Sigmoid colon (tissue), 7 donors: ENCODE data around the gene MKI67. TPM values are rescaled to one million over a fixed set of nuclear protein-coding genes. Genes with fewer than 3 reads are reported as not detected.
A peak's percentile ranks its signal among the peaks of the same experiment; 100 is the strongest.

Source experiments
- DNase-seq: peaks from one replicate; pipeline ENCODE4 v3.0.0-alpha.2; 2019
- H3K27ac ChIP-seq, 4 donors: fragments of 200-600 bp; sonication (generic); one replicate each; pipeline ENCODE4 v1.5.1; 2016 to 2019; ENCODE audit warnings: mild to moderate bottlenecking in 1 of 4
- H3K27me3 ChIP-seq, 3 donors: fragments of 200-600 bp; sonication (generic); one replicate each; pipeline ENCODE4 v1.5.1; 2019; ENCODE audit warnings: mild to moderate bottlenecking in 1 of 3
- H3K36me3 ChIP-seq, 4 donors: fragments of 200-600 bp; sonication (generic); one replicate each; pipeline ENCODE4 v1.5.1; 2016 to 2019
- H3K4me1 ChIP-seq, 4 donors: fragments of 200-600 bp; sonication (generic); one replicate each; pipeline ENCODE4 v1.5.1; 2017 to 2019
- H3K4me3 ChIP-seq, 4 donors: fragments of 200-600 bp; sonication (generic); one replicate each; pipeline ENCODE4 v1.5.1; 2017 to 2019; ENCODE audit warnings: mild to moderate bottlenecking in 2 of 4, moderate library complexity in 1 of 4
- H3K9me3 ChIP-seq, 4 donors: fragments of 200-600 bp in 3 of 4; sonication (generic) in 3 of 4; one replicate each; pipeline versions ENCODE4 v1.5.1 to v1.6.1; 2013 to 2019
- CTCF ChIP-seq, 4 experiments: fragments of 450-650 bp in 3 of 4; fragments of 200-600 bp in 1 of 4; IDR thresholded peaks; one replicate each; pipeline ENCODE4 v1.5.1; 2016 to 2019; ENCODE audit warnings: antibody characterized with exemption in 4 of 4, mild to moderate bottlenecking in 3 of 4, moderate library complexity in 2 of 4
- EP300 ChIP-seq, 4 donors: sonication (generic); formaldehyde crosslinking; IDR thresholded peaks; one replicate each; pipeline ENCODE4 v1.6.1; 2017; ENCODE audit warnings: antibody characterized with exemption in 4 of 4
- POLR2A ChIP-seq, 2 donors: fragments of 450-650 bp; IDR thresholded peaks; one replicate each; pipeline ENCODE4 v1.6.1; 2016; ENCODE audit warnings: antibody characterized with exemption in 2 of 2, mild to moderate bottlenecking in 2 of 2, moderate library complexity in 2 of 2
- POLR2AphosphoS5 ChIP-seq, 4 donors: sonication (generic); formaldehyde crosslinking; IDR thresholded peaks; one replicate each; pipeline ENCODE4 v1.6.1; 2017; ENCODE audit warnings: antibody characterized with exemption in 4 of 4
- WGBS, 2 donors: extraction: QIAGEN DNeasy Blood & Tissue Kit; methylation state at CpG; one replicate each; pipeline ENCODE4 v1.1.7; 2013; 5-methylcytosine and 5-hydroxymethylcytosine counted together
- intact Hi-C: fragments of 100-400 bp; cut with DNase I; formaldehyde crosslinking; loops from one replicate; pipeline ENCODE4 v1.15.1; 2023
- polyA plus RNA-seq, 3 donors: library from polyadenylated mRNA; stranded (reverse); fragments of 200-250 nt; gene quantifications; one replicate each; pipeline ENCODE4 v1.2.3, GENCODE V29; 2013
- total RNA-seq, 4 donors: library from RNA; depleted of rRNA; stranded (reverse); fragments of >200 nt; gene quantifications; one replicate each; pipeline ENCODE4 v1.1.0, GENCODE V29; 2016
- donor health status: healthy with polysubstance abuse.
- donor health status: Bipolar disorder and iron deficiency.
- donor health status: healthy.

Gene MKI67
- total and polyA plus RNA-seq, 7 donors: 0.49 to 29.0 (median 1.2) TPM

GRCh38 chr10:128066870-128067382 is 59.3 kb downstream of the MKI67 start:
- TF ChIP-seq CTCF (IDR thresholded peaks at IDR 0.05) (no peak), EP300 (IDR thresholded peaks at IDR 0.05) (no peak), POLR2A (IDR thresholded peaks at IDR 0.05) (no peak), POLR2AphosphoS5 (IDR thresholded peaks at IDR 0.05) (no peak)
- no peak for DNase-seq
- Histone ChIP-seq H3K4me3 (no peak overlapping the region), H3K36me3 (peaks cover 0 to 28% (median 3%) of the 10 kb centered on the region in 4 donors), H3K9me3 (no peaks in the 10 kb centered on the region), H3K27ac (no peak overlapping the region), H3K4me1 (peaks cover 0 to 23% (median 9%) of the 10 kb centered on the region in 4 donors), H3K27me3 (peaks cover 0 to 6% (median 0%) of the 10 kb centered on the region in 3 donors)
- WGBS, 2 donors: 85 to 95% methylated on average over 13 of the region's 13 CpGs
- intact Hi-C loops: no loop called here

- peaks cover 0 to 26% (median 3%) of the 10 kb centered on the region in 4 donors for H3K36me3 ChIP-seq
- TF ChIP-seq EP300 (IDR thresholded peaks at IDR 0.05) (no peak), POLR2AphosphoS5 (IDR thresholded peaks at IDR 0.05) (no peak), POLR2A (IDR thresholded peaks at IDR 0.05) (no peak), CTCF (IDR thresholded peaks at IDR 0.05) (no peak)
These were observed 60.2 kb downstream of the MKI67 start for GRCh38 chr10:128065881-128066534.

GRCh38 chr10:128064970-128065580 is 61.1 kb downstream of the MKI67 start:
- Histone ChIP-seq H3K4me3 (no peak overlapping the region), H3K36me3 (peaks cover 0 to 17% (median 3%) of the 10 kb centered on the region in 4 donors), H3K9me3 (no peaks in the 10 kb centered on the region), H3K27ac (peak overlapping the region; percentile 57 to 73 (median 68)), H3K27me3 (peaks cover 0 to 6% (median 0%) of the 10 kb centered on the region in 3 donors), H3K4me1 (peaks cover 0 to 23% (median 9%) of the 10 kb centered on the region in 4 donors)
- DNase-seq: peak; percentile 84
- WGBS, 2 donors: 58 to 63% methylated on average over 17 of the region's 17 CpGs
- intact Hi-C loops: no loop called here
- TF ChIP-seq CTCF (IDR thresholded peaks at IDR 0.05) (no peak), POLR2AphosphoS5 (IDR thresholded peaks at IDR 0.05) (no peak), EP300 (IDR thresholded peaks at IDR 0.05) (no peak), POLR2A (IDR thresholded peaks at IDR 0.05) (no peak)

More at GRCh38 chr10:128065881-128066534, 60.2 kb downstream of the MKI67 start:
- no peaks in the 10 kb centered on the region for H3K9me3 ChIP-seq
- peaks cover 0 to 23% (median 9%) of the 10 kb centered on the region in 4 donors for H3K4me1 ChIP-seq
- no peak overlapping the region for H3K27ac ChIP-seq
- H3K4me3 ChIP-seq: no peak overlapping the region
- H3K27me3 ChIP-seq: peaks cover 0 to 6% (median 0%) of the 10 kb centered on the region in 3 donors
- DNase-seq: peak; percentile 62
- WGBS, 2 donors: 90 to 91% methylated on average over 13 of the region's 13 CpGs
- intact Hi-C loops: no loop called here

GRCh38 chr10:128064108-128064969 is 61.9 kb downstream of the MKI67 start:
- intact Hi-C loops: no loop called here
- H3K4me1 ChIP-seq: peaks cover 0 to 21% (median 10%) of the 10 kb centered on the region in 4 donors
- H3K27ac ChIP-seq: peak overlapping the region; percentile 57 to 73 (median 68)
- H3K9me3 ChIP-seq: no peaks in the 10 kb centered on the region
- peak; percentile 91 for DNase-seq
- no peak overlapping the region for H3K4me3 ChIP-seq
- TF ChIP-seq EP300 (IDR thresholded peaks at IDR 0.05): peak in 2 of 4 donors; percentile 48 to 50
- peak in 2 of 4 donors; percentile 40 to 70 for TF ChIP-seq POLR2AphosphoS5 (IDR thresholded peaks at IDR 0.05)
- TF ChIP-seq CTCF (IDR thresholded peaks at IDR 0.05): no peak
- H3K36me3 ChIP-seq: peaks cover 0 to 14% (median 3%) of the 10 kb centered on the region in 4 donors
- WGBS, 2 donors: 46 to 76% methylated on average over 11 of the region's 11 CpGs
- peaks cover 0 to 6% (median 0%) of the 10 kb centered on the region in 3 donors for H3K27me3 ChIP-seq
